ENCODE data around the gene CCDC34.

CCDC34 gene

DNA sequence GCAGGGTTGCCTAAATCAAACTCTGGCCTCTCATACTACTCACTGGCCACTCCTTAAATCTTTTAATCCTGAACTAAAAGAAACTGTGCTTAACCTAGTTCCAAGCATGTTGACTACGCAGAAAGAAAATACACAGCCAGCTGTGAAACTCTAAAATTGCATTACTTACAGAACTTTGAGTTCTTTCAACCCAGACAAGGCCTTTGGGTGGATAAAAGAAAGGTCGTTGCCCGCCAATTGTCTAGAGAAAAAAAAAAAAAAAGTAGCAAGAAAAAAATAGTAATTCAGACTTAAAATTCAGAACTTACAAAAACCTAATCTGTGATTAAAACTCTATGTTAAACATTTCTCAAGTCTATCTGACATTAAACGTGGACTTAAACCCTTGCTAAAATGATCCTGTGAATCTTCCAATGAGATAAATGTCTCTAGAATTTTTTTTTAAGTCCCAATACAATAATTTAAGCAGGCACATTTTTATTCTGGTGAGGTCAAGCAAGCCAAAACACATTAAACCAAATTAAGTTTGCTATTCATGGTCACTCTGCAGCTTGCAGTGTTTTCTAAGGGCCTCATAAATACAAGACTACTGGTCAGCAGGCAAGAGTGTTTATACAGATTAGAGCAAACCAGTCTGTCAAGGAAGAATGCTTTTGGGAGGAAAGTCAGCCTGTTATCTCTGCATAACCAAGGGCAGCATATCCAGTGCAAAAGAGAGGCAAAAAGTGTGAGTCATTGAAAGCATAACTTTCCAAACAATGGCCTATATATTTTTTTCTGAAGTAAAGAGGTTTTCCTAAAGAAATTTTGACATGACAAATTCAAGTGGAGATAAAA, 29.5 kb upstream of the CCDC34 start:
- H3K27me3 ChIP-seq (ENCODE audit: insufficient read depth, poor library complexity, severe bottlenecking): peaks cover 3% of the 10 kb centered on the region
- TF ChIP-seq REST (IDR thresholded peaks at IDR 0.05; ENCODE audit: insufficient replicate concordance, low read depth): no peak
- TF ChIP-seq CTCF (IDR thresholded peaks at IDR 0.05; ENCODE audit: insufficient read depth, low read length): no peak
- TF ChIP-seq SPI1 (IDR thresholded peaks at IDR 0.05; ENCODE audit: borderline replicate concordance, low read depth): no peak
- TF ChIP-seq GABPA (IDR thresholded peaks at IDR 0.05; ENCODE audit: low read depth): no peak
- no peak for TF ChIP-seq POLR2AphosphoS5 (IDR thresholded peaks at IDR 0.05; ENCODE audit: low read depth)
- no peak overlapping the region for H3K27ac ChIP-seq (replicated peaks)
- no peak overlapping the region for H3K4me3 ChIP-seq (replicated peaks; ENCODE audit: insufficient read depth, low read length)
- no peak for DNase-seq (ENCODE audit: low read depth in 1 of 2, low spot score in 1 of 2)

- Histone ChIP-seq H3K27ac (replicated peaks) (no peak overlapping the region), H3K27me3 (ENCODE audit: insufficient read depth, poor library complexity, severe bottlenecking) (peaks cover 3% of the 10 kb centered on the region), H3K4me3 (replicated peaks; ENCODE audit: insufficient read depth, low read length) (no peak overlapping the region)
- DNase-seq (ENCODE audit: low read depth in 1 of 2, low spot score in 1 of 2): no peak
- TF ChIP-seq SPI1 (IDR thresholded peaks at IDR 0.05; ENCODE audit: borderline replicate concordance, low read depth): no peak
- TF ChIP-seq REST (IDR thresholded peaks at IDR 0.05; ENCODE audit: insufficient replicate concordance, low read depth): no peak
- TF ChIP-seq POLR2AphosphoS5 (IDR thresholded peaks at IDR 0.05; ENCODE audit: low read depth): no peak
- no peak for TF ChIP-seq CTCF (IDR thresholded peaks at IDR 0.05; ENCODE audit: insufficient read depth, low read length)
- TF ChIP-seq GABPA (IDR thresholded peaks at IDR 0.05; ENCODE audit: low read depth): no peak
Measured at GRCh38 chr11:27391331-27392015, 28.5 kb upstream of the CCDC34 start.

DNA sequence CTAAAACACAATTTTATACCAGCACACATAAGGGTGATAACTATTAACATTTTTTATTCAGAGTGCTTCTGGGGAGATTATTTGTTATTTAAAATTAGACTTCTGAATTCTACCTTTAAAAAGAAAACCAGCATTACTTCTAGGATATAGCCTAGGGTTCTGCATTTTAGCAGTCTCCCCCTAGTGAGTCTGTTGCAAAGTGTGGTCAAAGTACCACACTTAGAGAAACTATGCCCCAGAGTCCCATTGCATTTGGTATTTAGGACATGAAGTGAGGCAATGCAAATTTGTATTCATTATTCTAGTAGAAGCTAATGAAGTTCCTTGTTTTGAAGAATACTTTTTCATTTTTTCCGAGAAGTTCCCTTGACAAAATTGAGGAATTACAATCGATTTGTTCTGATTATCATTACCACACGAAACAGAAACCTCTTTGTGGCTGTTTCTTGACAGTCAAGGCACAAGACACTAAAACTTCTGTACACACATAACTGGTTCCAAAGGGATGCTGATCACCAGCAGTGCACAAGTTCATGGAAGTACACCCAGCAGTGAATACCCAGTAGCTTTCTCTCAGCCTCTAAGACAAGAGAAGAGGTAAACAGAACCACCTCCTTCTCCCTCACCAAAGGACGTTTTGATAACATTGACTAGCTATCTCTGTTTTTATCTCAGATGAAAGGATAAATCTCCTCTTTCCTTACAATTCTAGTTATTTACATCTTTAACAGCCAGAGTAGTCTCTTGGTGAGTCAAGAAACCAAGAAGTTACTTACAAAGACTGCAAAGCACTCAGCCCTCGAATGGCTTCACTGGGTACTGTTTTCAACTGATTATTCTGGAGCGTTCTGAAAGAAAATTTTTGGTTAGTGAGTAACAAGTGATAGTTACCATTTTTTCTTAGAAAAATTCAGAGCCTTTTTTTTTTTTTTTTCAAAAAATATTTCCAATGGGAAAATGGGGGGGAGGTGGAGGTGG, 27.6 kb upstream of the CCDC34 start:
- DNase-seq (ENCODE audit: low read depth in 1 of 2, low spot score in 1 of 2): no peak
- no peak overlapping the region for H3K27ac ChIP-seq (replicated peaks)
- peaks cover 3% of the 10 kb centered on the region for H3K27me3 ChIP-seq (ENCODE audit: insufficient read depth, poor library complexity, severe bottlenecking)
- TF ChIP-seq SPI1 (IDR thresholded peaks at IDR 0.05; ENCODE audit: borderline replicate concordance, low read depth): no peak
- no peak for TF ChIP-seq REST (IDR thresholded peaks at IDR 0.05; ENCODE audit: insufficient replicate concordance, low read depth)
- no peak for TF ChIP-seq GABPA (IDR thresholded peaks at IDR 0.05; ENCODE audit: low read depth)
- no peak for TF ChIP-seq POLR2AphosphoS5 (IDR thresholded peaks at IDR 0.05; ENCODE audit: low read depth)
- no peak for TF ChIP-seq CTCF (IDR thresholded peaks at IDR 0.05; ENCODE audit: insufficient read depth, low read length)
- no peak overlapping the region for H3K4me3 ChIP-seq (replicated peaks; ENCODE audit: insufficient read depth, low read length)

Data from HL-60 (cell line).